Uterus (tissue), 2 donors: Measurements from ENCODE around the gene MAPRE3.

Experiments
- POLR2A ChIP-seq, 2 donors: fragments of 450-650 bp; IDR thresholded peaks; one replicate each; pipeline ENCODE4 v1.6.1; 2016; ENCODE audit warnings: antibody characterized with exemption in 2 of 2, mild to moderate bottlenecking in 1 of 2, moderate library complexity in 1 of 2
- TF ChIP-seq, protein P1 (sequence below), 4 experiments: fragments of 200-600 bp in 2 of 4; fragments of 450-650 bp in 2 of 4; sonication (generic) in 2 of 4; IDR thresholded peaks; one replicate each; pipeline ENCODE4 v1.5.1; 2016 to 2019; ENCODE audit warnings: antibody characterized with exemption in 4 of 4, mild to moderate bottlenecking in 2 of 4, moderate library complexity in 1 of 4

DNA sequence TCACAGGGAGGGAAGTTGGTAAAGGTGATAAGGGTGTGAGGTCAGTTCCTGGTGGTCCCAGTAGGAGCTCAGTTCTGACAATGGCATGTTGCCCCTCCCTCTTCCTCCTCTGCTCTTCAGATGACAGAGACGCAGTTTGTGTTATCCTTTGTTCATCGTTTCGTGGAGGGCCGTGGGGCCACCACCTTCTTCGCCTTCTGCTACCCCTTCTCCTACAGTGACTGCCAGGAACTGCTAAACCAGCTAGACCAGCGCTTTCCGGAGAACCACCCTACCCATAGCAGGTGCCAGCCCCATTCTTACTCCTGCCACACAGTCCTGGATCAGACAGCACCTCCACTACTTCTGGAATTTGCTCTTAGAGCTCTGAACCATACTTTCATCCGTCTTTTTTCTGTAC is 83.3 kb downstream of the MAPRE3 start:
- no peak for TF ChIP-seq POLR2A (IDR thresholded peaks at IDR 0.05)
- TF ChIP-seq, protein P1, sequence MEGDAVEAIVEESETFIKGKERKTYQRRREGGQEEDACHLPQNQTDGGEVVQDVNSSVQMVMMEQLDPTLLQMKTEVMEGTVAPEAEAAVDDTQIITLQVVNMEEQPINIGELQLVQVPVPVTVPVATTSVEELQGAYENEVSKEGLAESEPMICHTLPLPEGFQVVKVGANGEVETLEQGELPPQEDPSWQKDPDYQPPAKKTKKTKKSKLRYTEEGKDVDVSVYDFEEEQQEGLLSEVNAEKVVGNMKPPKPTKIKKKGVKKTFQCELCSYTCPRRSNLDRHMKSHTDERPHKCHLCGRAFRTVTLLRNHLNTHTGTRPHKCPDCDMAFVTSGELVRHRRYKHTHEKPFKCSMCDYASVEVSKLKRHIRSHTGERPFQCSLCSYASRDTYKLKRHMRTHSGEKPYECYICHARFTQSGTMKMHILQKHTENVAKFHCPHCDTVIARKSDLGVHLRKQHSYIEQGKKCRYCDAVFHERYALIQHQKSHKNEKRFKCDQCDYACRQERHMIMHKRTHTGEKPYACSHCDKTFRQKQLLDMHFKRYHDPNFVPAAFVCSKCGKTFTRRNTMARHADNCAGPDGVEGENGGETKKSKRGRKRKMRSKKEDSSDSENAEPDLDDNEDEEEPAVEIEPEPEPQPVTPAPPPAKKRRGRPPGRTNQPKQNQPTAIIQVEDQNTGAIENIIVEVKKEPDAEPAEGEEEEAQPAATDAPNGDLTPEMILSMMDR (IDR thresholded peaks at IDR 0.05), result no peak
